Central memory CD4-positive, alpha-beta T cell (primary cell): ENCODE results near the gene GCKR.

ENCODE experiments used
- DNase-seq: peaks from one replicate; pipeline ENCODE4 v3.0.0; 2022
- total RNA-seq, 3 experiments: gene quantifications; one replicate each; lab custom pipeline; 2026; lab: John Stamatoyannopoulos, UW

The GCKR gene
- total RNA-seq: 0 reads per million in 3 experiments

GRCh38 chr2:27496357-27497287 lies at the start of gene GCKR:
GCKR (plus strand) TSS chr2:27496839; CDS start chr2:27496905, 66 bp downstream.
- no peak for DNase-seq

DNA sequence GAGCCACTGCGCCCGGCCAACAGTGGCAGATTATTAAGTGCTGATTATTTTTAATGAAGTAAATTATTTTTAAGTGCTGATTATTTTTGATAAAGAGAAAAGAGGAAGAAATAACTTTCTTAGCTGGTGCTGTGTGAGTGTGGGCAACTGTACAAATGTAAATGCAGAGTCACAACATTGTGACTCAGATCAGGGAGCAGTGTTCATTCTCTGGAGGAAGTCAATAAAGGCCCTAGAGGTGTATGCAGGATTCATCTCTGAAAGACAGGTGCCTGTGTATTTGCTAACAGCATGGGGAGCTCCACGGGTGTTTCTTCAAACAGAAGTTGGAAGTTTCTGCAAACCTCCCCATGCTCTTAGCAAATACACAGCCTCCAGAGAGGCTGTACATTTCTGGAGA lies 48.3 kb upstream of the GCKR start:
- DNase-seq: no peak

GRCh38 chr2:27451095-27451494 lies 45.5 kb upstream of the GCKR start:
- DNase-seq: no peak

DNA sequence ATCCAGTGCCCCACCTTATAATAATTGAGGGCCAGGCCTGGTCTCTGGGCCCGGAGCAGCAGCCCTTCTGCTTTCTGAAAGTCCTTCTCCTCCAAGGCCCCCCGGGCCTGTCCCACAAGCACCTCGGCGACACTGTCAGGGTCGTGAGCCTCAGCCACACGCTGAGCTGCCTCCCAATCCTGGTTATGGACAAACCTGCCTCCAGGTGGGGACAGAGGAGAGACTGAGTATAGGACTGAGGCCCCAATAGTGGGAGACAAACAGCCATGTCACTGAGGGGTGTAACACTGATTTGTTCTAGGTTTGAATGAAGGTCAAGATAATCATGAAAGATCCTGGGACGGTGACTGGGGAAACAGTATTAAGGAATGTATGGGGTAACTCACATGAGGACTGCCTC lies 42.7 kb upstream of the GCKR start:
- no peak for DNase-seq

- no peak for DNase-seq
Observed at GRCh38 chr2:27461118-27461517, 35.5 kb upstream of the GCKR start.

DNA sequence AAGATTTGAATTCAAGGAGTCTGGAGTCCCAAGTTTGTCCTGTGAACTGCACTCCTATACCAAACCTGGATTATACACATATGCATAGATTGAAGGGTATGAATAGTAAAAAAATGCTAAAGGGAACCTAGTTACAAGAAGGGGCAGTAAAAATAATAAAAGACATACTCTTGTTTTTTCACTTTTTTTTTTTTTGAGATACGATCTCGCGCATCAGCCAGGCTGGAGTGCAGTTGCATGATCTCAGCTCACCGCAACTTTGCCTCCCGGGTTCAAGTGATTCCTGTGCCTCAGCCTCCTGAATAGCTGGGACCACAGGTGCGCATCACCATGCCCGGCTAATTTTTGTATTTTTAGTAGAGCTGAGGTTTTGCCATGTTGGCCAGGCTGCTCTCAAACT lies 32.2 kb upstream of the GCKR start:
- no peak for DNase-seq

GRCh38 chr2:27471961-27472360 lies 24.7 kb upstream of the GCKR start:
- no peak for DNase-seq

GRCh38 chr2:27485496-27485895 lies 11.1 kb upstream of the GCKR start:
- DNase-seq: no peak

DNA sequence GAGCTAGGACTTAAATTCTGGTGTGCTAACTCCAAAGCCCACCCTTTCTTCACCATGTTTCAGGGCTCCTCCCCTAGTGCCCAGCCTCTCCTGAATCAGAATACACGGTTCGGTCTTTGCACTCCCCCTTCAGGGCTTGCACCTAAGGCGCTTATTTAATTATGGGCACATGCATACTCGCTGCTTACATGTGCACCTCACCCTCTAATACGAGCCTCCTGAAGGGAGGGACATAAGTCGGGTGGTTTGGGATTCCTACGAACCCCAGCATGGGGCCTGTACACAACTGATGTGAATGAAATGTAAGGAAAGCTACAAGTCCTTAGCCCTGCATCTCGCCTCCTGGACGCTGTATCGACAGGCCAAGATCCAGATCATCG lies 7.5 kb upstream of the GCKR start:
- no peak for DNase-seq

DNA sequence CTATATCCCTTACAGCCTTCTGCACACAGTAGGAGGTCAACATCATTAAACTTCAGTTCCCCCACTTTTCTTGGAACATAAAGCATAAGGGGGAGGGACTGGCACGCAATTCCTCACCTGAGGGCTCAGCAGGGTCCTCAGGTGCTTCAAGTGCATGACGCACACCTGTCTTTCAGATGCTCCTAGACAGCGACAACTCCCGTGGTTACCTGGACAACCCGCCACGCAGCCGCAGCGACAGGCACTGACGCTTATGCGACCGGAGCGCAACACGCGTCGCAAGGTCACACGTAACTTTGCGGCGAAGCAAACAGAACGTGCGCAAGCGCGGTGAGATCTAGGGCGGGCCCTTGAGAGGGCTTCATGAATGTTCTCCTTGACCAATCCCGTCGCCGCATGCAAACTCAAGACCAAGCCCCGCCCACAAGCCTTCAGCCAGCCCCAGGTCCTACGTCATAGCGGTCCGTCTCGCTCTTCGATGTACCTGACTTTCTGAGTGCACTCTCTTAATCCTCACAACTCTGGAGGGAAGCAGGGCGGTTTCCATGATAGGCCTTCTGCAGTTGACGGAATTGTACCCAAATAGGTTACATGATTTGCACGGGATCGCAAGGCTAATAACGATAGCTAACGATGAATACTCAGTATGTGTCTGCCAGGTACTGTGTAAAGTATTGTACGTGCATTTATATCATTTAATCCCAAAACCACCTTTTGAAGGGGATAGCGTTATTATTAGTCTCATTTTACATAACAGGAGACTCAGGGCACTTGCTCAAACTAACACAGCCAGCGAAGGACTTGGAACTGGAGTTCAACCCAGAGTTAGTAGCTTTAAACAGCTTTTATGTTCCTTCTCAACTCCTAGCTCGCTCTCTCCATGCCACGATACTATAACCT lies 6.9 kb upstream of the GCKR start, which contains the start of gene IFT172:
IFT172 (minus strand) TSS at position 246 of the 900 bp plus-strand sequence; CDS start at position 156, 90 bp downstream.
- DNase-seq: peak; percentile 99

DNA sequence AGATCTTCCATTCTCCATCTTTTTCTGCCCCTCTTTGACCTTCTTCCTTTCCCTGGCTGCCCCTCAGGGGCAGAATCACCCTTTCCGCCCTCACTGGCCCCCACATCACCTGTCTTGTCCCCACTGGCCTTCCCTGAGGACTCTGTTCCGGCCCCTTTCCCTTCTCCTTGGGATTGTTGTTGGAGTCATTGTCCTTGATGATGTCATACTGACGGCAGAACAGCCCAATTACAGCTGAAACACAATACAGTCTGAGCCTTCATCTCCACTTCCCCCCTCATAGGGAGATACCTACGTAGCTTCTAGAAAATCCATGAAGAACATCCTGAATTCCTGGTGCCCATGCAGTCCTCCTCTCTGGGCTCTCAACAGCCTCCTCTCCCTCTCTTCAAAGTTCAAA lies 4.1 kb upstream of the GCKR start:
- DNase-seq: no peak

DNA sequence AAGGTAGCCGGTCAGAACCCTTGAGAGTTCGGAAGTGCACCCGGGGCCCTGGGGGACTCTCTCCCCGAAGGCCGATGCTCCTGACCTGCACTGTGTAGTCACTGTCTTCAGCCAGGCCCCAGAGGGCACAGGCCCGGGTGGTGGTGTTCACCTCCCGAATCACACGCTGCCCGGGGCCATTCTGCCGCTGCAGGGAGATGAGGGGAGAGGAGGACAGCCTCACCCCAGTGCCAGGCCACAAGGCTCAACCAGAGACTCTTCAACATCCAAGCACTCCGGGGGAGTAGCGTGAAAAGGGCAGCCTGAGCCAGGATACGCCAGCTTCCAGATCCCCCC lies 2.7 kb upstream of the GCKR start:
- DNase-seq: no peak

DNA sequence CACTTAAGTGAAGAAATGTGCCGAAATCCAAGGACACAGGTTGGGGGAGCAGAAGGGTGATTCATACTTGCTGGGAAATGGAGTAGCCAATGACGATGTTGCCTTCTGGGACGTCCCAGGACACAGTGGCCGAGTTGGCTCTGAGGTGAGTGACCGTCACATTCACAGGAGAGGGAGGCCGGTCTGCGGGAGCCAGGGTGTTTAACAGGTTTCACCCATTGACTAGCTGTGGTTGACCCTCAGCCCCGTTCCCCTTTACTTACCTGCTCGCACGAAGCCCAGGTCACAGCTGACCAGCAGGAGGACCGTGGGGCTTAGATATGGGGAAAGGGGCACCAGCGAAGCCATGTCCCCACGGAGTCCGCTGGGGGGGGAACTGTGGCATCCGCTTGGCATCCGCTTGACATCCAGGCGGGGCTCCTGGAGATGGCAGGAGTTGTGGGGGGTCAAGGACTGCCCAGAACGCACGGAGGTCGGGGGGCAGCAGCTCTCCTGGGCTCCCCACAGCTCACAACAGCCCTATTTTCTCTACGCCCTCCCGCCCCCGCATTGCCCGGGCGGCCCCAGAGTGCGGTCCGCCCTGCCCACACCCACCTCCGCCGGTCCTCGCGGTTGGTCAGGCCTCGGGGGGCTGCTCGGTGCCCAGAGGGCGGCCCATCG lies 2.2 kb upstream of the GCKR start:
- DNase-seq: no peak

GRCh38 chr2:27494944-27495554 lies 1.6 kb upstream of the GCKR start, which contains the start of gene FNDC4:
FNDC4 (minus strand) TSS chr2:27495200; CDS start chr2:27494679, 521 bp downstream.
- DNase-seq: no peak

GRCh38 chr2:27495840-27496356 lies 741 bp upstream of the GCKR start:
- no peak for DNase-seq

DNA sequence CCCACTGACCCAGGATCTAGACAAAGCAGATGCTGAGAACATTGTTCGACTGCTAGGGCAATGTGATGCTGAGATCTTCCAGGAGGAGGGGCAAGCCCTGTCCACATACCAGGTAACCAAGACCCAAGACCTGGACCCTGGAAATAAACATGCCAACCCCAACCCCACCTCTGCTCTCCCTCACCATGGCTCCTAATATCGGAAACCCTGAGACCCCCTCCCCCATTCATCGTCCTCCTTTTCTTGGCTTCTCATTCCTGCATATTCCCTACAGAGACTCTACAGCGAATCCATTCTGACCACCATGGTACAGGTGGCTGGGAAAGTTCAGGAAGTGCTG lies 619 bp downstream of the GCKR start:
- no peak for DNase-seq

DNA sequence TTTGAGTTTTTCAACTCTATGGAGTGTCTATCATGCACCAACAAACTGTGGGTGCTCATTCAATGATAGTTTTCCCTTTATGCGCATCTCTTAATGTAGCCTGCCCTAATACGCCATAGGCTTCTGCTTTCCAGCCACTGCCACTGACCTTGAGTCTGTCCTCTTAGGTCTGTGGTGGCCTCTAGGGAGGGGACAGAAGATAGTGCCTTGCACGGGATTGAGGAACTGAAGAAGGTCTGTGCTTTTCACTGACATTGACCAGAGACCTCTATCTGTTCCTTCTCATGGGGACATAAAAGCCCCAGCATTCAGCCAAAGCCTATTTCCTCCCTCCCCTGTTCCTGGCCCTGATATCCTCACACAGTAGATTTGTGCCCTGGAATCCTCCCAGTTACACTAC lies 2.3 kb downstream of the GCKR start:
- DNase-seq: no peak

DNA sequence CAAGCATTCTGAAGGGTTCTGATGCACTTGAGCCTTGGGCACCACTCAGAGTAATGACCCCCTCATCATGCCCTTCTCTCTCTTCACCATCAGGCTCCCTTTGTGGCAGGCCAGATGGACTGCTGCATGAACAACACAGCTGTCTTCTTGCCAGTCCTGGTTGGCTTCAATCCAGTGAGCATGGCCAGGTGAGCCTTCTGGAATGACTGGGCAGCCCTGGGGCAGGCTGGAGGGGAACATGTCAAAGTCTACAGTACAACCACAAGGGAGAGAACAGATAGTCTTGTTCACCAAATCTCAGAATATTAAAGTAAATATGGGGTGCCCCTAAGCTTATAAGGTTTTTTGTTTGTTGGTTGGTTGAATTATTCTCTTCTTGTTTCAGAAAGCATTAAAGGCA lies 4.4 kb downstream of the GCKR start:
- DNase-seq: no peak

DNA sequence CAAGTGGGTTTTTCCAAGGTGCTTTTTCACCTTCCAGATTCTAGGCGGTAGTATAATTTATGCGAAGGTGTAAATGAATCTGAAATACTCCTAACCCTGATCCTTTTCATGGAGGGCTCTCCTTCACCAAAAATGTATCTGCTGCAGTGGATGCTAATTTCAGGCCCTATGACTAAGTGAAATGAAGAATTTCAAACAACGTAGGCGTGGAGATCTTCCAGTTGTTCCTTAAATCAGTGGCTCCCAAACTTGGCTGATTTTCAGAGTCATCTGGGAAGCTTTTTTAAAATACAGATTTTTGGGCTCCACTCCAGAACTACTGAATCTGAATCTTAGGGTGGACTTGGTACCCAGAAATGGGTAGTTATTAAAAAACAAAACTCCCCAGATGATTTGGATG lies 5.5 kb downstream of the GCKR start:
- DNase-seq: no peak

GRCh38 chr2:27506587-27506986 lies 9.9 kb downstream of the GCKR start:
- DNase-seq: no peak

DNA sequence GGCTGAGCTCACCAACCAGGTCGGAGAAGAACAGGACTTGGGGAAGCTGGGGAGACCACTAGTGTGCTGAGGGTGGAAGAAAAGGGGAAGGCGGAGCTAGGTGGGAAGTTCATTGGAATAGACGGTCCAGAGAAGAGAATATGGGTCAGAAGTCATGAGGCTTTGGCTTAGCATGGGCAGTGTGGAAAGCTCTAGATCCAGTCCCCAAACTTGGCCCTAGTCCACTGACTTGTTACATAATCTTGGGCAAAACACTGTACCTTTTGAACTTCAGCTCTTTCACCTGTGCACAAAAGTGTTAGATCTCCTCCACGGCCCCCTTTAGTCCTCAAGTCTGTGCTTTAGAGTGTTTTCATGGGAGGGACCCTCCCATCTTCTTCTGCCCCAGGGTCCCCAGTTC lies 10.7 kb downstream of the GCKR start:
- no peak for DNase-seq

GRCh38 chr2:27509326-27509725 lies 12.7 kb downstream of the GCKR start:
- DNase-seq: no peak
